Central memory CD8-positive, alpha-beta T cell (primary cell): ENCODE measurements around the gene DHDH.

Experiments used
- ATAC-seq: fragments of 150-1000 bp; cut with Tn5 transposase; replicated peaks from 2 replicates; pipeline ENCODE4 v1.10.0; 2022; ENCODE audit warnings: mild to moderate bottlenecking, moderate FRiP score, moderate number of reproducible peaks; ENCODE audit not compliant: poor library complexity, severe bottlenecking; ENCODE audit errors: extremely low read depth
- DNase-seq, 2 donors: peaks; one replicate each; pipeline ENCODE4 v3.0.0; 2021; ENCODE audit warnings: low spot score in 2 of 2
- H3K27ac Mint-ChIP-seq: one replicate; pipeline ENCODE4 v1.8.0; 2022; ENCODE audit warnings: low read depth, mild to moderate bottlenecking, moderate library complexity, mixed read lengths
- H3K27me3 Mint-ChIP-seq: one replicate; pipeline ENCODE4 v1.8.0; 2022; ENCODE audit warnings: mixed read lengths
- H3K36me3 Mint-ChIP-seq: one replicate; pipeline ENCODE4 v1.8.0; 2022; ENCODE audit warnings: mild to moderate bottlenecking, moderate library complexity, mixed read lengths; ENCODE audit not compliant: insufficient read depth
- H3K4me1 Mint-ChIP-seq: one replicate; pipeline ENCODE4 v1.8.0; 2022; ENCODE audit warnings: mixed read lengths
- H3K4me3 Mint-ChIP-seq: one replicate; pipeline ENCODE4 v1.8.0; 2022; ENCODE audit warnings: mild to moderate bottlenecking, moderate library complexity, mixed read lengths
- H3K9me3 Mint-ChIP-seq: one replicate; pipeline ENCODE4 v1.8.0; 2022; ENCODE audit warnings: mixed read lengths

Gene DHDH

GRCh38 chr19:48967346-48968178 is 34.1 kb downstream of the DHDH start:
- H3K4me3 Mint-ChIP-seq = no peak overlapping the region
- ATAC-seq (no peak), DNase-seq (no peak)
- H3K27me3 Mint-ChIP-seq = no peaks in the 10 kb centered on the region
- H3K4me1 Mint-ChIP-seq = peaks cover 55% of the 10 kb centered on the region
- peaks cover 23% of the 10 kb centered on the region for H3K36me3 Mint-ChIP-seq
- H3K9me3 Mint-ChIP-seq = no peaks in the 10 kb centered on the region
- H3K27ac Mint-ChIP-seq = no peak overlapping the region

- H3K27me3 Mint-ChIP-seq = no peaks in the 10 kb centered on the region
- no peak overlapping the region for H3K4me3 Mint-ChIP-seq
- H3K27ac Mint-ChIP-seq = no peak overlapping the region
- peaks cover 49% of the 10 kb centered on the region for H3K4me1 Mint-ChIP-seq
- no peak for ATAC-seq
- peaks cover 25% of the 10 kb centered on the region for H3K36me3 Mint-ChIP-seq
- DNase-seq = no peak
- no peaks in the 10 kb centered on the region for H3K9me3 Mint-ChIP-seq
These were observed 34.7 kb downstream of the DHDH start for GRCh38 chr19:48968179-48968661.

- Mint-ChIP-seq H3K27ac (no peak overlapping the region), H3K36me3 (peaks cover 24% of the 10 kb centered on the region), H3K27me3 (no peaks in the 10 kb centered on the region), H3K4me3 (no peak overlapping the region), H3K4me1 (peaks cover 43% of the 10 kb centered on the region), H3K9me3 (no peaks in the 10 kb centered on the region)
- no peak for DNase-seq
- ATAC-seq = no peak
These were observed 35.3 kb downstream of the DHDH start for GRCh38 chr19:48968813-48969218.

- H3K27me3 Mint-ChIP-seq = no peaks in the 10 kb centered on the region
- DNase-seq (no peak), ATAC-seq (no peak)
- H3K27ac Mint-ChIP-seq = no peak overlapping the region
- H3K4me1 Mint-ChIP-seq = peaks cover 36% of the 10 kb centered on the region
- peaks cover 24% of the 10 kb centered on the region for H3K36me3 Mint-ChIP-seq
- no peak overlapping the region for H3K4me3 Mint-ChIP-seq
- H3K9me3 Mint-ChIP-seq = no peaks in the 10 kb centered on the region
These were observed 36.0 kb downstream of the DHDH start for GRCh38 chr19:48969276-48970138.

GRCh38 chr19:48970139-48970766 is 36.8 kb downstream of the DHDH start:
- ATAC-seq (no peak), DNase-seq (no peak)
- no peak overlapping the region for H3K27ac Mint-ChIP-seq
- H3K9me3 Mint-ChIP-seq = no peaks in the 10 kb centered on the region
- H3K4me3 Mint-ChIP-seq = no peak overlapping the region
- H3K27me3 Mint-ChIP-seq = no peaks in the 10 kb centered on the region
- peaks cover 20% of the 10 kb centered on the region for H3K36me3 Mint-ChIP-seq
- peaks cover 28% of the 10 kb centered on the region for H3K4me1 Mint-ChIP-seq

GRCh38 chr19:48970923-48971395 is 37.5 kb downstream of the DHDH start:
- no peaks in the 10 kb centered on the region for H3K9me3 Mint-ChIP-seq
- H3K27ac Mint-ChIP-seq = no peak overlapping the region
- H3K4me3 Mint-ChIP-seq = no peak overlapping the region
- H3K36me3 Mint-ChIP-seq = peaks cover 13% of the 10 kb centered on the region
- no peaks in the 10 kb centered on the region for H3K27me3 Mint-ChIP-seq
- peaks cover 21% of the 10 kb centered on the region for H3K4me1 Mint-ChIP-seq
- ATAC-seq = peak; percentile 86
- DNase-seq = peak; percentile 64 to 81

- ATAC-seq (peak; percentile 64), DNase-seq (peak in 1 of 2 donors; percentile 25)
- peaks cover under 1% of the 10 kb centered on the region for H3K4me1 Mint-ChIP-seq
- no peak overlapping the region for H3K4me3 Mint-ChIP-seq
- H3K27ac Mint-ChIP-seq = no peak overlapping the region
- H3K9me3 Mint-ChIP-seq = no peaks in the 10 kb centered on the region
- peaks cover 9% of the 10 kb centered on the region for H3K36me3 Mint-ChIP-seq
- no peaks in the 10 kb centered on the region for H3K27me3 Mint-ChIP-seq
These were observed 42.7 kb downstream of the DHDH start for GRCh38 chr19:48975947-48976847.

- Mint-ChIP-seq H3K4me3 (no peak overlapping the region), H3K4me1 (no peaks in the 10 kb centered on the region), H3K9me3 (no peaks in the 10 kb centered on the region), H3K27me3 (no peaks in the 10 kb centered on the region), H3K27ac (no peak overlapping the region), H3K36me3 (peaks cover 14% of the 10 kb centered on the region)
- ATAC-seq (no peak), DNase-seq (no peak)
These were observed 43.6 kb downstream of the DHDH start for GRCh38 chr19:48977061-48977460.

- Mint-ChIP-seq H3K27me3 (no peaks in the 10 kb centered on the region), H3K36me3 (peaks cover 20% of the 10 kb centered on the region), H3K4me1 (no peaks in the 10 kb centered on the region), H3K4me3 (no peak overlapping the region), H3K9me3 (no peaks in the 10 kb centered on the region), H3K27ac (peak overlapping the region; percentile 72)
- ATAC-seq (no peak), DNase-seq (no peak)
These were observed 48.8 kb downstream of the DHDH start for GRCh38 chr19:48982280-48982679.

GRCh38 chr19:48985711-48986110 is 52.2 kb downstream of the DHDH start:
- peaks cover 32% of the 10 kb centered on the region for H3K36me3 Mint-ChIP-seq
- H3K27me3 Mint-ChIP-seq = no peaks in the 10 kb centered on the region
- no peak for ATAC-seq
- no peak overlapping the region for H3K4me3 Mint-ChIP-seq
- H3K9me3 Mint-ChIP-seq = no peaks in the 10 kb centered on the region
- DNase-seq = no peak
- no peak overlapping the region for H3K27ac Mint-ChIP-seq
- peaks cover 11% of the 10 kb centered on the region for H3K4me1 Mint-ChIP-seq

GRCh38 chr19:48986211-48986610 is 52.7 kb downstream of the DHDH start:
- DNase-seq (no peak), ATAC-seq (no peak)
- no peak overlapping the region for H3K27ac Mint-ChIP-seq
- H3K4me1 Mint-ChIP-seq = peaks cover 11% of the 10 kb centered on the region
- peaks cover 32% of the 10 kb centered on the region for H3K36me3 Mint-ChIP-seq
- no peaks in the 10 kb centered on the region for H3K27me3 Mint-ChIP-seq
- no peaks in the 10 kb centered on the region for H3K9me3 Mint-ChIP-seq
- H3K4me3 Mint-ChIP-seq = no peak overlapping the region
